ENCODE measurements around the gene KRTAP10-1.

- TF ChIP-seq CTCF (IDR thresholded peaks at IDR 0.05) (no peak), POLR2AphosphoS5 (IDR thresholded peaks at IDR 0.05; ENCODE audit: low read depth, low read length) (no peak)
- TF ChIP-seq, protein P1, sequence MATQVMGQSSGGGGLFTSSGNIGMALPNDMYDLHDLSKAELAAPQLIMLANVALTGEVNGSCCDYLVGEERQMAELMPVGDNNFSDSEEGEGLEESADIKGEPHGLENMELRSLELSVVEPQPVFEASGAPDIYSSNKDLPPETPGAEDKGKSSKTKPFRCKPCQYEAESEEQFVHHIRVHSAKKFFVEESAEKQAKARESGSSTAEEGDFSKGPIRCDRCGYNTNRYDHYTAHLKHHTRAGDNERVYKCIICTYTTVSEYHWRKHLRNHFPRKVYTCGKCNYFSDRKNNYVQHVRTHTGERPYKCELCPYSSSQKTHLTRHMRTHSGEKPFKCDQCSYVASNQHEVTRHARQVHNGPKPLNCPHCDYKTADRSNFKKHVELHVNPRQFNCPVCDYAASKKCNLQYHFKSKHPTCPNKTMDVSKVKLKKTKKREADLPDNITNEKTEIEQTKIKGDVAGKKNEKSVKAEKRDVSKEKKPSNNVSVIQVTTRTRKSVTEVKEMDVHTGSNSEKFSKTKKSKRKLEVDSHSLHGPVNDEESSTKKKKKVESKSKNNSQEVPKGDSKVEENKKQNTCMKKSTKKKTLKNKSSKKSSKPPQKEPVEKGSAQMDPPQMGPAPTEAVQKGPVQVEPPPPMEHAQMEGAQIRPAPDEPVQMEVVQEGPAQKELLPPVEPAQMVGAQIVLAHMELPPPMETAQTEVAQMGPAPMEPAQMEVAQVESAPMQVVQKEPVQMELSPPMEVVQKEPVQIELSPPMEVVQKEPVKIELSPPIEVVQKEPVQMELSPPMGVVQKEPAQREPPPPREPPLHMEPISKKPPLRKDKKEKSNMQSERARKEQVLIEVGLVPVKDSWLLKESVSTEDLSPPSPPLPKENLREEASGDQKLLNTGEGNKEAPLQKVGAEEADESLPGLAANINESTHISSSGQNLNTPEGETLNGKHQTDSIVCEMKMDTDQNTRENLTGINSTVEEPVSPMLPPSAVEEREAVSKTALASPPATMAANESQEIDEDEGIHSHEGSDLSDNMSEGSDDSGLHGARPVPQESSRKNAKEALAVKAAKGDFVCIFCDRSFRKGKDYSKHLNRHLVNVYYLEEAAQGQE (IDR thresholded peaks at IDR 0.05; ENCODE audit: insufficient read depth in 1 of 2, low read depth in 2 of 2, low read length in 1 of 2) = no peak
These were observed 10.8 kb upstream of the KRTAP10-1 start for GRCh38 chr21:44550807-44551206.
